B cell (primary cell): Measurements from ENCODE around the gene MGMT. TPM values are rescaled to one million over a fixed set of nuclear protein-coding genes. Genes with fewer than 3 reads are reported as not detected.

Experiments used
- ATAC-seq: fragments of 200-7000 bp; cut with Tn5 transposase; one replicate; pipeline ENCODE4 v1.10.0; 2021; ENCODE audit warnings: low read depth, mild to moderate bottlenecking, moderate number of reproducible peaks, moderate library complexity
- CTCF ChIA-PET: fragments of 350-600 bp; sonication (Branson Sonifier 250); formaldehyde crosslinking; loops from one replicate; lab custom pipeline; 2021; ENCODE audit warnings: antibody characterized with exemption, inconsistent platforms; lab: Charles Lee
- POLR2A ChIA-PET: fragments of 350-600 bp; sonication (Branson Sonifier 250); formaldehyde crosslinking; loops from one replicate; lab custom pipeline; 2021; ENCODE audit warnings: antibody characterized with exemption; lab: Charles Lee
- DNase-seq: peaks from one replicate; pipeline ENCODE4 v3.0.0; 2013
- H2AFZ ChIP-seq: 2 replicates; pipeline ENCODE4 v1.6.1; 2012; ENCODE audit warnings: mild to moderate bottlenecking, low read depth, low read length; ENCODE audit not compliant: insufficient read depth, poor library complexity, severe bottlenecking
- H3K27ac ChIP-seq, 2 donors: 1 replicate in 1 of 2; 2 replicates in 1 of 2; pipeline ENCODE4 v1.5.1; 2012 to 2013; ENCODE audit warnings: low read length in 2 of 2, mild to moderate bottlenecking in 2 of 2, moderate library complexity in 1 of 2
- H3K27me3 ChIP-seq, 4 experiments: fragments of 200-600 bp in 1 of 4; sonication (generic) in 1 of 4; replicated peaks in 1 of 4; 1 replicate in 2 of 4; 2 replicates in 2 of 4; pipeline versions ENCODE4 v1.6.1 to v1.7.0; 2013 to 2016; ENCODE audit warnings: low read length in 3 of 4, mild to moderate bottlenecking in 2 of 4, mixed read lengths in 1 of 4, moderate library complexity in 1 of 4; ENCODE audit not compliant: insufficient read depth in 4 of 4, control insufficient read depth in 3 of 4; ENCODE audit errors: control extremely low read depth in 1 of 4
- H3K36me3 ChIP-seq, 2 experiments: replicated peaks in 1 of 2; 1 replicate in 1 of 2; 2 replicates in 1 of 2; pipeline versions ENCODE4 v1.6.1 to v1.7.1; 2013; ENCODE audit warnings: low read length in 1 of 2; ENCODE audit not compliant: insufficient read depth in 2 of 2, control insufficient read depth in 1 of 2; ENCODE audit errors: control extremely low read depth in 1 of 2, extremely low read depth in 1 of 2
- H3K4me1 ChIP-seq, 2 donors: fragments of 200-600 bp in 1 of 2; sonication (generic) in 1 of 2; 1 replicate in 1 of 2; 2 replicates in 1 of 2; pipeline versions ENCODE4 v1.5.1 to v1.6.1; 2013 to 2017; ENCODE audit warnings: low read length in 2 of 2; ENCODE audit not compliant: control insufficient read depth in 2 of 2, insufficient read depth in 2 of 2
- H3K4me2 ChIP-seq: replicated peaks from 2 replicates; pipeline ENCODE3; 2012; ENCODE audit warnings: mild to moderate bottlenecking, low read depth, low read length; ENCODE audit not compliant: poor library complexity, severe bottlenecking
- H3K4me3 ChIP-seq, 5 experiments: fragments of 200-600 bp in 1 of 5; sonication (generic) in 1 of 5; 1 replicate in 3 of 5; 2 replicates in 2 of 5; pipeline versions ENCODE4 v1.5.1 to v1.7.0; 2011 to 2016; ENCODE audit warnings: low read length in 4 of 5, mild to moderate bottlenecking in 4 of 5, low read depth in 2 of 5, control low read depth in 1 of 5, moderate library complexity in 1 of 5; ENCODE audit not compliant: insufficient read depth in 1 of 5; ENCODE audit errors: control extremely low read depth in 1 of 5, extremely low read depth in 1 of 5
- H3K79me2 ChIP-seq: fragments of 200-600 bp; sonication (generic); one replicate; pipeline ENCODE4 v1.6.0; 2016; ENCODE audit warnings: low read length; ENCODE audit not compliant: control insufficient read depth, insufficient read depth
- H3K9ac ChIP-seq: fragments of 200-600 bp; sonication (generic); 2 replicates; pipeline ENCODE4 v1.6.1; 2017; ENCODE audit warnings: mild to moderate bottlenecking, low read length, moderate library complexity
- H3K9me3 ChIP-seq, 3 donors: one replicate each; pipeline versions ENCODE4 v1.6.1 to v1.7.1; 2013; ENCODE audit warnings: low read length in 2 of 3; ENCODE audit not compliant: control insufficient read depth in 2 of 3, insufficient read depth in 1 of 3; ENCODE audit errors: control extremely low read depth in 1 of 3
- H4K20me1 ChIP-seq: 2 replicates; pipeline ENCODE4 v1.6.0; 2012; ENCODE audit warnings: mild to moderate bottlenecking, low read length; ENCODE audit not compliant: insufficient read depth, control insufficient read depth, poor library complexity, severe bottlenecking
- H3K27ac Mint-ChIP-seq: one replicate; pipeline ENCODE4 v1.8.0; 2021; ENCODE audit warnings: mixed read lengths
- H3K27me3 Mint-ChIP-seq: one replicate; pipeline ENCODE4 v1.8.0; 2021; ENCODE audit warnings: mixed read lengths
- H3K4me1 Mint-ChIP-seq: one replicate; pipeline ENCODE4 v1.8.0; 2021; ENCODE audit warnings: mixed read lengths
- H3K4me3 Mint-ChIP-seq: one replicate; pipeline ENCODE4 v1.8.0; 2021; ENCODE audit warnings: mixed read lengths
- H3K9me3 Mint-ChIP-seq: one replicate; pipeline ENCODE4 v1.8.0; 2022; ENCODE audit warnings: mixed read lengths; ENCODE audit not compliant: insufficient read depth
- CTCF ChIP-seq: fragments of 200-600 bp; IDR thresholded peaks from one replicate; pipeline ENCODE4 v1.8.0; 2022; ENCODE audit warnings: antibody characterized with exemption, mild to moderate bottlenecking
- EZH2 ChIP-seq: IDR thresholded peaks from 2 replicates; pipeline ENCODE4 v1.6.1; 2012; ENCODE audit warnings: borderline replicate concordance, low read depth, mild to moderate bottlenecking, moderate library complexity, low read length; ENCODE audit not compliant: insufficient read depth, poor library complexity, severe bottlenecking
- WGBS: methylation state at CpG from one replicate; pipeline ENCODE4 v1.1.5; 2013; ENCODE audit warnings: missing lambda C conversion rate; ENCODE audit not compliant: insufficient coverage; 5-methylcytosine and 5-hydroxymethylcytosine counted together
- intact Hi-C: fragments of 100-400 bp; cut with micrococcal nuclease; formaldehyde crosslinking; loops from one replicate; pipeline ENCODE4 v1.10.0; 2022
- polyA plus RNA-seq: library from polyadenylated mRNA; depleted of rRNA; stranded (reverse); fragments of >200 nt; gene quantifications from 2 replicates; pipeline ENCODE4 v1.2.3, GENCODE V29; 2012
- total RNA-seq, 2 donors: library from RNA; stranded (reverse); fragments of 120-200 nt in 1 of 2; gene quantifications; 1 replicate in 1 of 2; 2 replicates in 1 of 2; pipeline versions ENCODE4 v1.2.3 to v1.2.4, GENCODE V29; 2013 to 2022

The MGMT gene
- total and polyA plus RNA-seq, 2 donors (not counting 1 experiment from before 2014, with no cell fraction given) = 16.6 to 87.7 TPM

DNA sequence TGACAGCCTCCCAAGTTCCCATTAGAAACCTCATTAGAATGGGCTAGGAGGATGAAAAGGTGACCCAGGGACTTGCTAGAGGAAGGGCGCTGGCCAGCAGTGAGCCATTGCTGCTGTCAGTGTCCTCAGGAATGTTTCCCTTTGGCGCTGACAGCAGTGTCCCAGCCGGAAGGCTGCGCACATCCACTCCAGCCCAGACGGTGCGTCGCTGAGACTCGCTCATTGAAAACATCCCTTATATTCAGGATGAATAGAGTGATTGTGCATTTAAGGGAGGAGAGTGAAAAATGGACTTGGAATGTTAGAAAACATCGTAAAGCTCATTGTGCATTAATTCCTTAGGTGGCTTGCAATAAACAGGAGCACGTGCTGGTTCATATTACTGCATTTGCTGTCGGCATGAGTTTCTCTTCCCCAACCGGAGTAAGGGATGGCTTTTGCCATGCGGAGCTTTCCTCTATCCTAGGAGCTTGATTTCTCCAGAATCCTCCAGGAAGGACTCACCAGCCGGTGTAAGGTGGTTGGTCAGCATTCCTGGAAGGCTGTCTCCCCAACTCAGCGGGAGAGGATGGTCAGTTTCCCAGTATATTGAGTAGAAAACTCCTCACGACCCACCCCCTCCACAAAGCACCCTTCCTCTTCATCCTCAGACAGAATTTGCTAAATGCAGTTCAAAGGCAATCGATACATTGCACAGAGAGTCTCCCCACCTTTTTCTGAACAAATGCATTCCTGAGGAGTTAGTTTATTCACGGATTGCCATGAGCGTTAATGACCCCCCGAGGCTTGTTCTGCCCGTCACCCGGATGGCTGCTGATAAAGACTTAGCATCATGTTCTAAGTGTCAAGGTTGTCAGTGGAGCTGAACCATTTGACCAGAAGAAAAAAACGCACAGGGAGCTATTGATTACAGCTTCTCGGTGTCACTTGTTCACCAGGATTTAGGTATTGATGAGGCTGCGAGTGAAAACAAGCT lies 295.2 kb downstream of the MGMT start:
- H3K4me3 ChIP-seq = no peak overlapping the region
- no peak overlapping the region for H3K9ac ChIP-seq
- no peak overlapping the region for H3K4me3 Mint-ChIP-seq
- H2AFZ ChIP-seq = no peak overlapping the region
- no peak overlapping the region for H3K27ac ChIP-seq
- no peaks in the 10 kb centered on the region for H3K27me3 Mint-ChIP-seq
- H3K79me2 ChIP-seq = no peaks in the 10 kb centered on the region
- H3K9me3 ChIP-seq = peaks cover 0 to 13% (median 0%) of the 10 kb centered on the region in 3 donors
- peaks cover 0 to 2% of the 10 kb centered on the region in 2 donors for H3K4me1 ChIP-seq
- DNase-seq = no peak
- intact Hi-C loops = no loop called here
- peaks cover 3% of the 10 kb centered on the region for H3K4me1 Mint-ChIP-seq
- no peaks in the 10 kb centered on the region for H3K27me3 ChIP-seq
- H3K36me3 ChIP-seq = peaks cover 0 to 21% of the 10 kb centered on the region in 2 experiments
- POLR2A ChIA-PET = no interaction called here
- H3K4me2 ChIP-seq = no peak overlapping the region
- 98% methylated on average over 19 of the region's 25 CpGs for WGBS
- no peak overlapping the region for H3K27ac Mint-ChIP-seq
- no peaks in the 10 kb centered on the region for H4K20me1 ChIP-seq
- no peak for TF ChIP-seq CTCF
- no peak for TF ChIP-seq EZH2
- H3K9me3 Mint-ChIP-seq = no peaks in the 10 kb centered on the region
- ATAC-seq = no peak
- CTCF ChIA-PET = no interaction called here
